Ishikawa (cell line): ENCODE data around the gene INPP4B.

Source experiments
- CEBPB ChIP-seq: IDR thresholded peaks from 2 replicates; pipeline ENCODE4 v1.6.1; 2012
- CREB1 ChIP-seq: IDR thresholded peaks from 2 replicates; pipeline ENCODE4 v1.6.1; 2012; ENCODE audit warnings: low read depth
- EGR1 ChIP-seq: IDR thresholded peaks from 2 replicates; pipeline ENCODE4 v1.6.1; 2012
- EP300 ChIP-seq: IDR thresholded peaks from 2 replicates; pipeline ENCODE4 v1.6.1; 2012; ENCODE audit warnings: borderline replicate concordance
- FOXM1 ChIP-seq: IDR thresholded peaks from 2 replicates; pipeline ENCODE4 v1.6.1; 2012; ENCODE audit warnings: low read depth, borderline replicate concordance
- MAX ChIP-seq: IDR thresholded peaks from 2 replicates; pipeline ENCODE4 v1.6.1; 2012
- NFIC ChIP-seq: IDR thresholded peaks from 2 replicates; pipeline ENCODE4 v1.6.1; 2012
- RAD21 ChIP-seq: IDR thresholded peaks from 2 replicates; pipeline ENCODE4 v1.6.1; 2012; ENCODE audit warnings: low read depth
- REST ChIP-seq: IDR thresholded peaks from 2 replicates; pipeline ENCODE4 v1.6.1; 2012; ENCODE audit warnings: low read depth, mild to moderate bottlenecking
- TAF1 ChIP-seq: IDR thresholded peaks from 2 replicates; pipeline ENCODE4 v1.6.1; 2012; ENCODE audit warnings: low read depth, mild to moderate bottlenecking
- TCF12 ChIP-seq: IDR thresholded peaks from 2 replicates; pipeline ENCODE4 v1.6.1; 2012; ENCODE audit warnings: low read depth
- TEAD4 ChIP-seq: IDR thresholded peaks from 2 replicates; pipeline ENCODE4 v1.6.1; 2012
- USF1 ChIP-seq: IDR thresholded peaks from 2 replicates; pipeline ENCODE4 v1.6.1; 2012
- YY1 ChIP-seq: IDR thresholded peaks from 2 replicates; pipeline ENCODE4 v1.6.1; 2012; ENCODE audit warnings: low read depth
- ZBTB7A ChIP-seq: IDR thresholded peaks from 2 replicates; pipeline ENCODE4 v1.6.1; 2012; ENCODE audit warnings: low read depth

The INPP4B gene

GRCh38 chr4:142656178-142656577 is 189.9 kb downstream of the INPP4B start:
- TF ChIP-seq USF1 (peak; percentile 35; the same call in 1 of the 2 replicates), YY1 (no peak)

- TF ChIP-seq USF1, result no peak
- TF ChIP-seq EP300, result no peak
- TF ChIP-seq NFIC, result no peak
- TF ChIP-seq ZBTB7A, result no peak
- no peak for TF ChIP-seq TEAD4
- no peak for TF ChIP-seq YY1
These were observed 197.7 kb downstream of the INPP4B start for GRCh38 chr4:142648378-142648777.

GRCh38 chr4:142645475-142646108 is 200.5 kb downstream of the INPP4B start:
- no peak for TF ChIP-seq TAF1
- TF ChIP-seq EGR1, result no peak
- TF ChIP-seq NFIC, result no peak

GRCh38 chr4:142637614-142638013 is 208.5 kb downstream of the INPP4B start:
- TF ChIP-seq CEBPB (no peak), TCF12 (no peak), EGR1 (no peak), CREB1 (no peak), ZBTB7A (no peak), YY1 (no peak), REST (no peak), FOXM1 (no peak), NFIC (no peak), MAX (no peak)

- TF ChIP-seq CREB1 (no peak), USF1 (no peak), TCF12 (no peak), ZBTB7A (no peak), EP300 (no peak), RAD21 (no peak), FOXM1 (no peak), MAX (no peak), TEAD4 (no peak), EGR1 (no peak), YY1 (no peak), TAF1 (no peak)
These were observed 214.3 kb downstream of the INPP4B start for GRCh38 chr4:142631836-142632235.

- no peak for TF ChIP-seq MAX
- no peak for TF ChIP-seq TEAD4
- no peak for TF ChIP-seq EGR1
- TF ChIP-seq CREB1, result no peak
- TF ChIP-seq ZBTB7A, result no peak
- no peak for TF ChIP-seq CEBPB
- no peak for TF ChIP-seq YY1
- no peak for TF ChIP-seq FOXM1
- no peak for TF ChIP-seq USF1
- TF ChIP-seq TCF12, result no peak
- no peak for TF ChIP-seq TAF1
- TF ChIP-seq NFIC, result no peak
- no peak for TF ChIP-seq RAD21
- TF ChIP-seq EP300, result no peak
These were observed 230.8 kb downstream of the INPP4B start for GRCh38 chr4:142615324-142615665.

GRCh38 chr4:142614621-142615323 is 231.3 kb downstream of the INPP4B start:
- no peak for TF ChIP-seq CEBPB
- no peak for TF ChIP-seq MAX
- TF ChIP-seq TCF12, result no peak
- TF ChIP-seq REST, result no peak
- no peak for TF ChIP-seq TAF1
- TF ChIP-seq EGR1, result no peak
- TF ChIP-seq RAD21, result no peak
- TF ChIP-seq EP300, result no peak
- TF ChIP-seq TEAD4, result no peak
- TF ChIP-seq CREB1, result no peak
- TF ChIP-seq USF1, result no peak
- TF ChIP-seq YY1, result no peak
- no peak for TF ChIP-seq ZBTB7A
- TF ChIP-seq NFIC, result no peak
- no peak for TF ChIP-seq FOXM1
